PC-3 (cell line): ENCODE data around the gene ZAP70.
"Not testable (repeated sequence)": the region's sequence is repeated elsewhere in the genome, so short reads cannot be mapped to it uniquely, and the experiment has no call there.

Experiments
- EZH2 ChIP-seq: fragments of 300-600 bp; sonication (generic); IDR thresholded peaks from one replicate; pipeline ENCODE4 v1.6.1; 2017; ENCODE audit warnings: antibody characterized with exemption, mild to moderate bottlenecking, low read length; ENCODE audit not compliant: unreplicated experiment
- EZH2phosphoT487 ChIP-seq: fragments of 300-600 bp; sonication (generic); IDR thresholded peaks from 2 replicates; pipeline ENCODE4 v1.6.1; 2018; ENCODE audit warnings: mild to moderate bottlenecking, antibody characterized with exemption, low read length, borderline replicate concordance
- TF ChIP-seq, protein P1 (sequence below): fragments of 300-600 bp; sonication (generic); conservative IDR thresholded peaks from 2 replicates; pipeline ENCODE4 v1.5.1; 2017; ENCODE audit warnings: antibody characterized with exemption, low read depth, mild to moderate bottlenecking, low read length

DNA sequence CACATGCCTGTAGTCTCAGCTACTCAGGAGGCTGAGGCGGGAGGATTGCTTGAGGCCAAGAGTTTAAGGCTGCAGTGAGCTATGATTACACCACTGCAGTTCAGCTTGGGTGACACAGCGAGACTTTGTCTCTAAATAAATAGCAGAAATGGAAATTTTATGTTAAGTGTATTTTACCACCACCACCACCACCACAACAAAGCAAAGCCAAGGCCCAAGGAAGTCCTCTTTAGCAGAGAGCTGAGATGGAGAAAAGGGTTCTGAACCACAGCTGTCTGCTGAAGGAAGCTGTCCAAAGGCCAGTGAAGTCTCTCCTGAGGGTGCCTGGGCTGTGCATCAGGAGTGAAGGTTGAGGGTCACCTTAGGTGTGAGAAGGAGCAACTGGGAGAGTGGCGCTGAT is 26.1 kb upstream of the ZAP70 start:
- TF ChIP-seq, protein P1, sequence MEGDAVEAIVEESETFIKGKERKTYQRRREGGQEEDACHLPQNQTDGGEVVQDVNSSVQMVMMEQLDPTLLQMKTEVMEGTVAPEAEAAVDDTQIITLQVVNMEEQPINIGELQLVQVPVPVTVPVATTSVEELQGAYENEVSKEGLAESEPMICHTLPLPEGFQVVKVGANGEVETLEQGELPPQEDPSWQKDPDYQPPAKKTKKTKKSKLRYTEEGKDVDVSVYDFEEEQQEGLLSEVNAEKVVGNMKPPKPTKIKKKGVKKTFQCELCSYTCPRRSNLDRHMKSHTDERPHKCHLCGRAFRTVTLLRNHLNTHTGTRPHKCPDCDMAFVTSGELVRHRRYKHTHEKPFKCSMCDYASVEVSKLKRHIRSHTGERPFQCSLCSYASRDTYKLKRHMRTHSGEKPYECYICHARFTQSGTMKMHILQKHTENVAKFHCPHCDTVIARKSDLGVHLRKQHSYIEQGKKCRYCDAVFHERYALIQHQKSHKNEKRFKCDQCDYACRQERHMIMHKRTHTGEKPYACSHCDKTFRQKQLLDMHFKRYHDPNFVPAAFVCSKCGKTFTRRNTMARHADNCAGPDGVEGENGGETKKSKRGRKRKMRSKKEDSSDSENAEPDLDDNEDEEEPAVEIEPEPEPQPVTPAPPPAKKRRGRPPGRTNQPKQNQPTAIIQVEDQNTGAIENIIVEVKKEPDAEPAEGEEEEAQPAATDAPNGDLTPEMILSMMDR: not testable (repeated sequence)
- TF ChIP-seq EZH2, EZH2phosphoT487: not testable (repeated sequence)
